Measurements from ENCODE around the gene MICAL2.

The MICAL2 gene

GRCh38 chr11:12287374-12288211 is 177.2 kb downstream of the MICAL2 start:
- Mint-ChIP-seq H3K27me3 (no peaks in the 10 kb centered on the region), H3K27ac (no peak overlapping the region), H3K9me3 (no peaks in the 10 kb centered on the region)

GRCh38 chr11:12288212-12288930 is 178.0 kb downstream of the MICAL2 start:
- peaks cover 14% of the 10 kb centered on the region for H3K4me1 Mint-ChIP-seq
- no peak overlapping the region for H3K27ac Mint-ChIP-seq
- no peak overlapping the region for H3K4me3 Mint-ChIP-seq
- H3K27me3 Mint-ChIP-seq, result no peaks in the 10 kb centered on the region
- no peaks in the 10 kb centered on the region for H3K36me3 Mint-ChIP-seq
- no peaks in the 10 kb centered on the region for H3K9me3 Mint-ChIP-seq

More at GRCh38 chr11:12287374-12288211, 177.2 kb downstream of the MICAL2 start:
- Mint-ChIP-seq H3K4me1 (peaks cover 14% of the 10 kb centered on the region), H3K4me3 (no peak overlapping the region), H3K36me3 (no peaks in the 10 kb centered on the region)

GRCh38 chr11:12288931-12289666 is 178.7 kb downstream of the MICAL2 start:
- Mint-ChIP-seq H3K27me3 (no peaks in the 10 kb centered on the region), H3K9me3 (no peaks in the 10 kb centered on the region), H3K27ac (no peak overlapping the region), H3K36me3 (no peaks in the 10 kb centered on the region), H3K4me1 (peaks cover 14% of the 10 kb centered on the region), H3K4me3 (no peak overlapping the region)

- H3K9me3 Mint-ChIP-seq, result no peaks in the 10 kb centered on the region
- no peaks in the 10 kb centered on the region for H3K36me3 Mint-ChIP-seq
- no peaks in the 10 kb centered on the region for H3K27me3 Mint-ChIP-seq
- peaks cover 14% of the 10 kb centered on the region for H3K4me1 Mint-ChIP-seq
- no peak overlapping the region for H3K4me3 Mint-ChIP-seq
- H3K27ac Mint-ChIP-seq, result no peak overlapping the region
Measured at GRCh38 chr11:12289667-12290476, 179.5 kb downstream of the MICAL2 start.

GRCh38 chr11:12290477-12290922 is 180.1 kb downstream of the MICAL2 start:
- Mint-ChIP-seq H3K4me3 (no peak overlapping the region), H3K9me3 (no peaks in the 10 kb centered on the region), H3K27me3 (no peaks in the 10 kb centered on the region), H3K36me3 (no peaks in the 10 kb centered on the region), H3K27ac (no peak overlapping the region), H3K4me1 (peaks cover 14% of the 10 kb centered on the region)

- Mint-ChIP-seq H3K4me1 (peaks cover 14% of the 10 kb centered on the region), H3K9me3 (no peaks in the 10 kb centered on the region), H3K36me3 (no peaks in the 10 kb centered on the region), H3K4me3 (no peak overlapping the region), H3K27ac (no peak overlapping the region), H3K27me3 (no peaks in the 10 kb centered on the region)
Measured at GRCh38 chr11:12291313-12291712, 180.9 kb downstream of the MICAL2 start.

- H3K4me1 Mint-ChIP-seq, result peaks cover 14% of the 10 kb centered on the region
- no peaks in the 10 kb centered on the region for H3K9me3 Mint-ChIP-seq
- no peaks in the 10 kb centered on the region for H3K36me3 Mint-ChIP-seq
- H3K27ac Mint-ChIP-seq, result no peak overlapping the region
- no peak overlapping the region for H3K4me3 Mint-ChIP-seq
- H3K27me3 Mint-ChIP-seq, result no peaks in the 10 kb centered on the region
Measured at GRCh38 chr11:12291766-12292165, 181.4 kb downstream of the MICAL2 start.

GRCh38 chr11:12292766-12293165 is 182.4 kb downstream of the MICAL2 start:
- Mint-ChIP-seq H3K27ac (no peak overlapping the region), H3K4me3 (no peak overlapping the region), H3K27me3 (no peaks in the 10 kb centered on the region), H3K36me3 (peaks cover 1% of the 10 kb centered on the region), H3K4me1 (peaks cover 14% of the 10 kb centered on the region), H3K9me3 (peaks cover under 1% of the 10 kb centered on the region)

GRCh38 chr11:12293486-12293885 is 183.1 kb downstream of the MICAL2 start:
- no peaks in the 10 kb centered on the region for H3K27me3 Mint-ChIP-seq
- H3K9me3 Mint-ChIP-seq, result peaks cover 8% of the 10 kb centered on the region
- H3K36me3 Mint-ChIP-seq, result peaks cover 3% of the 10 kb centered on the region
- H3K27ac Mint-ChIP-seq, result no peak overlapping the region
- no peak overlapping the region for H3K4me3 Mint-ChIP-seq
- H3K4me1 Mint-ChIP-seq, result peaks cover 14% of the 10 kb centered on the region

GRCh38 chr11:12294613-12295012 is 184.2 kb downstream of the MICAL2 start:
- Mint-ChIP-seq H3K27ac (no peak overlapping the region), H3K4me3 (no peak overlapping the region), H3K27me3 (no peaks in the 10 kb centered on the region), H3K9me3 (peaks cover 13% of the 10 kb centered on the region), H3K4me1 (peaks cover 13% of the 10 kb centered on the region), H3K36me3 (peaks cover 7% of the 10 kb centered on the region)

- Mint-ChIP-seq H3K27me3 (no peaks in the 10 kb centered on the region), H3K36me3 (peaks cover 7% of the 10 kb centered on the region), H3K27ac (no peak overlapping the region), H3K4me3 (no peak overlapping the region), H3K9me3 (peaks cover 13% of the 10 kb centered on the region), H3K4me1 (no peaks in the 10 kb centered on the region)
Measured at GRCh38 chr11:12295943-12296342, 185.6 kb downstream of the MICAL2 start.

- H3K27ac Mint-ChIP-seq, result no peak overlapping the region
Measured at GRCh38 chr11:12298610-12299009, 188.2 kb downstream of the MICAL2 start.

GRCh38 chr11:12301379-12301778 is 191.0 kb downstream of the MICAL2 start:
- no peak overlapping the region for H3K27ac Mint-ChIP-seq
- H3K4me3 Mint-ChIP-seq, result no peak overlapping the region
- peaks cover 13% of the 10 kb centered on the region for H3K9me3 Mint-ChIP-seq
- H3K4me1 Mint-ChIP-seq, result no peaks in the 10 kb centered on the region
- H3K36me3 Mint-ChIP-seq, result peaks cover 7% of the 10 kb centered on the region
- H3K27me3 Mint-ChIP-seq, result no peaks in the 10 kb centered on the region

More at GRCh38 chr11:12298610-12299009, 188.2 kb downstream of the MICAL2 start:
- H3K36me3 Mint-ChIP-seq, result peaks cover 7% of the 10 kb centered on the region
- no peaks in the 10 kb centered on the region for H3K4me1 Mint-ChIP-seq
- no peaks in the 10 kb centered on the region for H3K27me3 Mint-ChIP-seq
- no peak overlapping the region for H3K4me3 Mint-ChIP-seq
- H3K9me3 Mint-ChIP-seq, result peaks cover 13% of the 10 kb centered on the region

- no peaks in the 10 kb centered on the region for H3K27me3 Mint-ChIP-seq
- no peaks in the 10 kb centered on the region for H3K4me1 Mint-ChIP-seq
- peaks cover 4% of the 10 kb centered on the region for H3K36me3 Mint-ChIP-seq
- H3K27ac Mint-ChIP-seq, result no peak overlapping the region
- H3K4me3 Mint-ChIP-seq, result no peak overlapping the region
- H3K9me3 Mint-ChIP-seq, result peaks cover 4% of the 10 kb centered on the region
Measured at GRCh38 chr11:12303421-12304149, 193.2 kb downstream of the MICAL2 start.

Measured in activated naive CD4-positive, alpha-beta T cell treated with anti-CD3 and anti-CD28 coated beads, Interleukin-2, amount 50 U/mL, for 24 hours (primary cell).